Brain pericyte (primary cell): ENCODE data around the gene CLEC4G.
"Not testable (repeated sequence)": the region's sequence is repeated elsewhere in the genome, so short reads cannot be mapped to it uniquely, and the experiment has no call there.

Experiments
- DNase-seq: peaks from one replicate; pipeline ENCODE4 v3.0.0-alpha.2; 2012; ENCODE audit warnings: low read depth, low spot score

The CLEC4G gene

DNA sequence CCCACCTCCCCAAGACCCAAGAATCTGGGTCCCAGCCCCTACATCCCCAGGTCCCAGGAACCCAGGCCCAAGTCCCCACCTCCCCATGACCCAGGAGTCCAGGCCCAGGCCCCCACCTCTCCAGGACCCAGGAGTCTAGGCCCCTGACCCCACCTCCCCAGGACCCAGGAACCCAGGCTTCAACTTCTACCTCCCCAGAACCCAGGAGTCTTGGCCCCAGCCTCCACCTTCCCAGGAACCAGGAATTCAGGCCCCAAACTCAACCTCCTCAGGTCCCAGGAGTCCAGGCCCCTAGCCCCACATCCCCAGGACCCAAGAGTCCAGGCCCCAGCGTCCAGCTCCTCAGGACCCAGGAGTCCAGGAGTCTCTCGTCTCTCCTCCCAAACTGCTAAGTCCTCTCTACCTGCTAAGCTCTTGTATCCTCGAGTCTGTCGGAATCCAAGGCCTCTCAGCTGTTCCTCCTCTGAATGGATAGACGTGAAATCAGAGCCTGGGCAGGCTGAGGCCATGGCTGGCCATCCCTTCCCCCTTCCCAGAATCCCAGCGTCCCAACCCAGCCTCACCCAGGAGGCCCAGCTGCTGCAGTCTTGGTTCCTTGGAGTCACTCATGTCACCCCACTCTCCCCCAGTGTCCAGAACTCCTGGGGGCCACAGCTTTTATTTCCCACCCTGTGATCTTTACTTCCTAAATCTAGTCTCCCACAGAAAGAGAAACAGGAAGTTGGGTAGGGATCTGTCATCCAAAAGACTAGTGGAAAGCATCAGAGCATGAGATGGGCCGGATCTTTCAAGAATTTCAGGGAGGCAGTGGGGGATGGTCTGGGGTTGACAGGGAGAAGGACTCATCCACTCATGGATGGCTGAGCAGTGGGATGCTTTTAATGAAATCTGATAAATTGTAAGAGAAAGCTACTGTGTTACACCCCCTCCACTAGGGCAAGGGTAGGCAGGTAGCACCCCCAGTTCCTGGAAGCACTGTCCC, 15.3 kb upstream of the CLEC4G start, which contains the start of gene CD209:
Gene CD209, minus strand, starts transcription at position 632 of the 982 bp plus-strand sequence. Its CDS starts 23 bp downstream, at position 609.
- no peak for DNase-seq

DNA sequence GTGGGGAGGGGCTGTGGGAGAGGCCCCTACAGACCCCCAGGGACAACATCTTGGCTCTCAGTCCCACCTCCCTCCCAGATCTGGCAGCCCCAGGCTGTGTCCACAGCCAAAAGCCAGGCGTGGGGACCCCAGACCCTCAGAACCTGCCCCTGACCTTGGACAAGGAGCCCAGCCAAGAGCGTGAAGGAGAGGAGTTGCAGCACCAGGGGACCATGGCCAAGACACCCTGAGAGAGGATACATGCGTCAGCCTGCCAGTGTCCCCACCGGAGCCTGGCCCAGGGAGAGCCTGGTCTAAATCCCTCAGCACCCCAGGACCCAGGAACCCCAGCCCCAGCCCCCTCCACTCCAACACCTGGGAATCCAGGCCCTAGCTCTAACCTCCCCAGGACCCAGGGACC, 14.4 kb upstream of the CLEC4G start:
- not testable (repeated sequence) for DNase-seq

- DNase-seq: no peak
These were observed 13.2 kb upstream of the CLEC4G start for GRCh38 chr19:7744871-7745650.

DNA sequence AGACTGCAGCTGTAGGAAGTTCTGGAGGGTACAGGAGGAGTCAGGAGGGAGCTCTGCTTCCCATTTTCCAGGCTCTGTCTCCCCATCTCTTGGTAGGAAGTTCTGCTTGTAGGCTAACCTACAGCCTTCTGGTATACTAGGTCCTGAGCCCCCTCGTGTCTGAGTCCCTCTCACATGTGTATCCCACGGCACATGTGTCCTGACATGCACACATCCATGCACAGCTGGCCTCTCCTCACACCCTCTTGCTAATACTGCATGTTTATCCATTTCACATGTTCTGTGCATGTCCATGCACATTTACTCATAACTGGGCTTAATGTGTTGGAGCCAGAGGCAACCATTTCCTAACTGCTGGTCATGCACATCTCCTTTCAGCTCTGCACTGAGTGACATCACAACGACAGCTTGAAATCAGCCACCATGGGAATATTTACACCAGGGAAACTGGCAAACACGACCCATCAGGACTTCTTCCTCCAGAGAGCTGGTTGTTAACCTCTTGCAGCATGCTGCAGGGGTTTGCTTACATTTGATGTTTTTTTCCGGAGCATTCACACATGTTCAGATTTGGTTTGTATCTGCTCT, 12.4 kb upstream of the CLEC4G start:
- no peak for DNase-seq

- DNase-seq: no peak
These were observed 11.5 kb upstream of the CLEC4G start for GRCh38 chr19:7743425-7743841.

DNA sequence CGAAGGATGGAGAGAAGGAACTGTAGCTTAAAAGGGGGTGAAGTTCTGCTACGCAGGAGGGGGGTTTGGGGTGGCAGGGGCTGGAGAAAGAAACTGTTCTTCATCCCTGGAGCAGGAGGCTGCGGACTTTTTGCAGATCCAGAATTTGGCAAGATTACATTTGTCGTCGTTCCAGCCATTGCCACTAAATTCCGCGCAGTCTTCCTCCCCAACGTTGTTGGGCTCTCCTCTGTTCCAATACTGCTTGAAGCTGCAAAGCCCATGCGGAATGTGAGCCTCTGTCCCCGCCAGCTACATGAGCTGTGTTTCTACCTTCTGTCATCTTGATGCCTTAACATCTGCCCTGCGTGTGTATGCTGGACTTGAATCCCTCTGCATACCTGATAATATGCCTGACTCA, 11.1 kb upstream of the CLEC4G start:
- no peak for DNase-seq

GRCh38 chr19:7742575-7742974, 10.7 kb upstream of the CLEC4G start:
- no peak for DNase-seq

DNA sequence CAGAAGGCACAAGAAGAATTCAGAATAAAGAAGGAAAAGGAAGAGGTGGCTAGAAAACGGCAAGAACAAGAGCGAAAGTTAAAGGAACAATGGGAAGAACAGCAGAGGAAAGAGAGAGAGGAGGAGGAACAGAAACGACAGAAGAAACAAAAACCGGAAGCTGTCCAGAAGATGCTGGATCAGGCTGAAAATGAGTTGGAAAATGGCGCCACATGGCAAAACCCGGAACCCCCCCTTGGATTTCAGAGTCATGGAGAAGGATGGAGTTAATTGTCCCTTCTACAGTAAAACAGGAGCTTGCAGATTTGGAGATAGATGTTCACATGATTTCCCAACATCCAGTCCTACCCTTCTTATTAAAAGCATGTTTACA, 8.8 kb upstream of the CLEC4G start:
- DNase-seq: no peak

GRCh38 chr19:7739801-7740681, 8.1 kb upstream of the CLEC4G start:
- no peak for DNase-seq

DNA sequence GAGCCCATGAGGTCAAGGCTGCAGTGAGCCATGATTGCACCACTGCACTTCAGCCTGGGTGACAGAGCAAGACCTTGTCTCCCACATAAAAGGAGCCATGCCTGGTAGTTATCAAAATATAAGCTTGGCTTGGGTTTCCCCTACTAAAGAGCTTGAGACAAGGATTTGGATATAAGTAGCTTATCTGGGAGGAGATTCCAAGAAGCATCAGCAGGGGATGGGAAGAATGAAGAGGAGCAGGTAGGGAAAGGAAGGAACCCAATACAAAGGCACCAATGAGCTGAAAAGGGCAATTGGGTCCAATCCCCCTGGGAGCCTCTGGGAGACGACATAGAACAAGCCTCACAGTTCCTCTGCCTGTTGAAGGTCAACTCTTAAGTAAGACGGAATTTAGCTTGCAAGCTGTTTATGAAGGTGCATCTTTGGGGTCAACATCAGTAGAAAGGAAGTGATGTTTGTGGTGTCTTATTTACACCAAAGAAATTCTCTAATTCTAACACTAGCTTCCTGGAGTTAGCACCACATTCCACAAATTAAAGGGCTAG, 7.4 kb upstream of the CLEC4G start:
- no peak for DNase-seq

DNA sequence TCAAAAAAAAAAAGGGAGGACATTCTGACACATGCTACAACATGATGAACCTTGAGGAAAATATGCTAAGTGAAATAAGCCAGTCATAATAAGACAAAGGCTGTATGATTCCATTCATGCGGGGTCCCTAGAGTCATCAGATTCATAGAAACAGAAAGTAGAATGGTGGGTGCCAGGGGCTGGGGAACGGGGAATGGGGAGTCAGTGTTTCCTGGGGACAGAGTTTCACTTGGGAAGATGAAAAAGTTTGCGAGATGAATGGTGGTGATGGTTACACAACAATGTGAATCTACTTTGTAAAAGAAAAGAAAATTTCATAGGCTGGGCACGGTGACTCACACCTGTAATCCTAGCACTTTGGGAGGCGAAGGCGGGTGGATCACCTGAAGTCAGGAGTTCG, 6.1 kb upstream of the CLEC4G start:
- DNase-seq: no peak

- no peak for DNase-seq
These were observed 5.3 kb upstream of the CLEC4G start for GRCh38 chr19:7737215-7737614.

DNA sequence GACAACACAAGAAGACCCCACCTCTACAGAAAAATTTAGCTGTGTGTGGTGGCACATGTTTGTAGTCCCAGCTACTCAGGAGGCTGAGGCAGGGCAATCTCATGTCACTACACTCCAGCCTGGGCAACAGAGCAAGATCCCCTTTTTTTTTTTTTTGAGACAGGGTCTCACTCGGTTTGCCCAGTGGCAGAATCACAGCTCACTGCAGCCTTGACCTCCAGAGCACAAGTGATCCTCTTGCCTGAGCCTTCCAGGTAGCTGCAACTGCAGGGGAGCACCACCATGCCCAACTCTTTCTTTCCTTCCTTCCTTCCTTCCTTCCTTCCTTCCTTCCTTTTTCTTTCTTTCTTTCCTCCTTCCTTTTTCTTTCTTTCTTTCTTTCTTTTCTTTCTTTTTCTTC, 4.2 kb upstream of the CLEC4G start:
- DNase-seq: no peak

GRCh38 chr19:7734220-7735203, 2.6 kb upstream of the CLEC4G start:
- DNase-seq: no peak

DNA sequence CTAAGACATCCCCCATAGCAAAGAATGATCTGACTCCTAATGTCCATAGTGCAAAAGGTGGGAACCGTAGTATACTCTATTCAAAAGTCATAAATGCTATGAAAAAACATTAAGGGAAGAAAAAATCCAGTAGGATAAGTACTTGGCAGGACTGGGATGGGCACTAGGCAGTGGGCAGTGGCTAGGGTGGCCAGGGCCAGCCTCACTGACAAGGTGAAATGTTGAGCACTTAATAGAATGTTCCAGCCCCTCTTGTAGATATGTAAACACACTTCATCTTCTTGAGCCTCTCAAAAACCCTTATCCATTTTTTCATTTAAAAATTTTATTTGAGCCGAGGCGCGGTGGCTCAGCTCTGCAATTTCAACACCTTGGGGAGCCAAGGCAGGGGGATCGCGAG, 1.5 kb upstream of the CLEC4G start:
- DNase-seq: no peak

DNA sequence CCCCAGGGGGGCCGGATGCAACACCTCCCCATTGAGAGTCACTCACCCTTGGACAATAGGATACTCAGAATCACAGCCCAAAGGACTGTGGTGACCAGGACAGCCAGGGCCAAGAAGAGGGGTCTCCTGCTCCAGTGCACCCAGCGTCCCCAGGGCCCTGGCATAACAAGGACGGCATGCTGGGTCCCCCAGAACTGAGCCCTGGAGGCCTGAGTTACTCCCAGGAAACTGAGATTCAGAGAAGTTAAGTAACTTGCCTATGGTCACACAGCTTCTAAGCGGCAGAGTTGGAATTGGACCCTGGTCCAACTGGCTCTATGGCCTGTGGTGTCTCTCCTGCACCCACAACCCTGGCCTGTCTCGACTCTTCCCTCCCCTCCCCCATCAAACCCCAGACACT, 295 bp downstream of the CLEC4G start:
- no peak for DNase-seq

GRCh38 chr19:7731218-7731595, 703 bp downstream of the CLEC4G start:
- DNase-seq: no peak

DNA sequence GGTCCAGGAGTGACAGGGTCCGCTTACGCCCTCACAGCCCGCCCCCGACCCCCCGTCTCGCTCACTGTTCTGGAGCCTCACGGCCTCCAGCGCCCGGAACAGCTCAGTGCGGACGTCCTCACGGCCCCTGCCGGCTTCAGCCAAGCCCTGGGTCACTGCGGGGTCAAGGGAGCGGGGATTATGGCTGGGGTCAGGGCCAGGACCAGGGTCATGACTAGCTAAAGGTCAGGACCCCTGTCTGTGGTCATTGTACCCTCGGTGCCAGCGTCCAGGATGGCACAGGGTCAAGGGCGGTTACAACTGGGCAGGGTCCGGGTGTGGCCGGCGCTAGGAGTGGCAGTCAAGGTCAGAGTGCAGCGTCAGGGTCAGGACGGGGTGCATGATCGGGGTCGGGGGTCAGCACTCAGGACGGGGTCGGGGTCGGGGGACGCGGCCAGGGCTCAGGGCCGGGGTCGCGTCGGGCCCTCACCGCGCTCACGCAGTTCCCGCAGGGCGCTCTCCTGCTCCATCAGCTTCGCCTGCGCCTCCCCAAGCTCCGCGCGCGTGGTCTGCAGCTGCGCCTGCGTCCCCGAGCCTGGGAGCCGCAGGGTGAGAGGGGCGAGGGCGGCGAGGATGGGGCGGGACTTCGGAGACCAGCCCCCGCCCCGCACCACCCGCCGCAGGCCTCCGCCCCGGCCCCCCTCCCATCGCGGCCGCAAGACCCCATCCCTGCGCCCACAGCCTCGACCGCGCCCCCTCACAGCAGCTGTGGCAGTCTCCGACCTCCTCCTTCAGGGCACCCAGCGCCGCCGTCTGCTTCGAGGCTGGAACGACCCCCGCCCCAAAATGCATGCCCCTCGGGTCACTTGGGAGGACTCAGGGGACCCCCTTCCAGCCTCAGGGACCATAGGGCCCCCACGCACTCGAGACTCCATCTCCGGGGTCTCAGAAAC, 1.4 kb downstream of the CLEC4G start:
- no peak for DNase-seq

GRCh38 chr19:7729831-7730285, 2.1 kb downstream of the CLEC4G start:
- no peak for DNase-seq
